K562 (cell line): Measurements from ENCODE around the gene NECTIN4. TPM values are rescaled to one million over a fixed set of nuclear protein-coding genes. Genes with fewer than 3 reads are reported as not detected.

Experiments
- L3MBTL2 ChIP-seq: fragments of 450-650 bp; IDR thresholded peaks from 2 replicates; pipeline ENCODE4 v1.6.1; 2016; ENCODE audit warnings: mild to moderate bottlenecking, moderate library complexity
- RFX7 ChIP-seq: fragments of 250-450 bp; sonication (Bioruptor Pico); IDR thresholded peaks from 2 replicates; pipeline ENCODE4 v1.5.1; 2021; ENCODE audit warnings: mild to moderate bottlenecking
- STAT5A ChIP-seq: IDR thresholded peaks from 2 replicates; pipeline ENCODE4 v1.6.1; 2012; ENCODE audit warnings: low read length, inconsistent platforms, borderline replicate concordance
- TBP ChIP-seq: optimal IDR thresholded peaks from 2 replicates; pipeline ENCODE3; 2011; ENCODE audit warnings: low read depth, low read length, improper control_type of control experiment
- ZBED1 ChIP-seq: IDR thresholded peaks from 2 replicates; pipeline ENCODE4 v1.6.1; 2014
- ZBTB40 ChIP-seq, 2 experiments: fragments of 450-650 bp in 1 of 2; sonication (generic) in 1 of 2; formaldehyde crosslinking in 1 of 2; IDR thresholded peaks; 2 replicates each; pipeline versions ENCODE4 v1.7.1 to v1.9.0; 2016 to 2022; ENCODE audit warnings: inconsistent platforms in 1 of 2, mild to moderate bottlenecking in 1 of 2, missing genetic modification reagents in 1 of 2
- polyA plus RNA-seq, 8 experiments: library from polyadenylated mRNA; depleted of rRNA in 4 of 8; stranded (reverse) in 5 of 8; unstranded in 3 of 8; fragments of >200 nt; fragmentation: Nextera tagmentation in 2 of 8; fragmentation: Illumina TruSeq in 1 of 8; extraction: Ambion mirVana in 2 of 8; extraction: Trizol in 1 of 8; gene quantifications; 2 replicates each; pipeline versions ENCODE4 v1.2.1 to v1.2.3, GENCODE V29; 2011 to 2014; ENCODE audit warnings: inconsistent platforms in 1 of 8, missing spikeins in 1 of 8
- total RNA-seq, 7 experiments: library from RNA; depleted of rRNA in 6 of 7; stranded (reverse); fragments of >200 nt in 6 of 7; fragmentation: Illumina TruSeq in 2 of 7; extraction: Trizol in 2 of 7; gene quantifications; 2 replicates each; pipeline versions ENCODE4 v1.2.1 to v1.2.3, GENCODE V29; 2011 to 2021; ENCODE audit warnings: low replicate concordance in 1 of 7
- TF ChIP-seq, protein P1 (sequence below): fragments of 250-450 bp; sonication (Bioruptor Pico); IDR thresholded peaks from 2 replicates; pipeline ENCODE4 v1.4.0; 2020; ENCODE audit warnings: borderline replicate concordance
- TF ChIP-seq, protein P2 (sequence below): fragments of 450-650 bp; formaldehyde crosslinking; IDR thresholded peaks from 2 replicates; pipeline ENCODE4 v1.4.0; 2020; ENCODE audit warnings: mild to moderate bottlenecking, moderate library complexity
- TF ChIP-seq, protein P3 (sequence below): sonication (generic); formaldehyde crosslinking; IDR thresholded peaks from 2 replicates; pipeline ENCODE4 v1.8.0; 2023; ENCODE audit warnings: mild to moderate bottlenecking, missing genetic modification reagents

NECTIN4 gene
- total and polyA plus RNA-seq, 9 of the 15 experiments (the other 6 are each of a cell fraction or from before 2014, with no cell fraction given) = 0.01 to 0.09 TPM; not detected in 7

GRCh38 chr1:161132410-161133219 is 43.3 kb upstream of the NECTIN4 start, which contains the start of gene DEDD (continued):
- peak; percentile 82 for TF ChIP-seq ZBTB40 (IDR thresholded peaks at IDR 0.05)
- no peak for TF ChIP-seq ZBTB40 (CRISPR knock-in tag; IDR thresholded peaks at IDR 0.05)
- TF ChIP-seq, protein P1, sequence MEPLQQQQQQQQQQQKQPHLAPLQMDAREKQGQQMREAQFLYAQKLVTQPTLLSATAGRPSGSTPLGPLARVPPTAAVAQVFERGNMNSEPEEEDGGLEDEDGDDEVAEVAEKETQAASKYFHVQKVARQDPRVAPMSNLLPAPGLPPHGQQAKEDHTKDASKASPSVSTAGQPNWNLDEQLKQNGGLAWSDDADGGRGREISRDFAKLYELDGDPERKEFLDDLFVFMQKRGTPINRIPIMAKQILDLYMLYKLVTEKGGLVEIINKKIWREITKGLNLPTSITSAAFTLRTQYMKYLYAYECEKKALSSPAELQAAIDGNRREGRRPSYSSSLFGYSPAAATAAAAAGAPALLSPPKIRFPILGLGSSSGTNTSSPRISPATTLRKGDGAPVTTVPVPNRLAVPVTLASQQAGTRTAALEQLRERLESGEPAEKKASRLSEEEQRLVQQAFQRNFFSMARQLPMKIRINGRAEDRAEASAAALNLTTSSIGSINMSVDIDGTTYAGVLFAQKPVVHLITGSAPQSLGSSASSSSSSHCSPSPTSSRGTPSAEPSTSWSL (CRISPR knock-in tag) = no peak
- TF ChIP-seq, protein P2, sequence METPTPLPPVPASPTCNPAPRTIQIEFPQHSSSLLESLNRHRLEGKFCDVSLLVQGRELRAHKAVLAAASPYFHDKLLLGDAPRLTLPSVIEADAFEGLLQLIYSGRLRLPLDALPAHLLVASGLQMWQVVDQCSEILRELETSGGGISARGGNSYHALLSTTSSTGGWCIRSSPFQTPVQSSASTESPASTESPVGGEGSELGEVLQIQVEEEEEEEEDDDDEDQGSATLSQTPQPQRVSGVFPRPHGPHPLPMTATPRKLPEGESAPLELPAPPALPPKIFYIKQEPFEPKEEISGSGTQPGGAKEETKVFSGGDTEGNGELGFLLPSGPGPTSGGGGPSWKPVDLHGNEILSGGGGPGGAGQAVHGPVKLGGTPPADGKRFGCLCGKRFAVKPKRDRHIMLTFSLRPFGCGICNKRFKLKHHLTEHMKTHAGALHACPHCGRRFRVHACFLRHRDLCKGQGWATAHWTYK (CRISPR knock-in tag) = peak; percentile 60; the same call in 1 of the 2 replicates
- peak; percentile 1; the same call in 1 of the 2 replicates for TF ChIP-seq STAT5A
- no peak for TF ChIP-seq RFX7 (CRISPR knock-in tag)
- TF ChIP-seq L3MBTL2 = peak; percentile 73
- peak; percentile 63 for TF ChIP-seq TBP
- TF ChIP-seq, protein P3, sequence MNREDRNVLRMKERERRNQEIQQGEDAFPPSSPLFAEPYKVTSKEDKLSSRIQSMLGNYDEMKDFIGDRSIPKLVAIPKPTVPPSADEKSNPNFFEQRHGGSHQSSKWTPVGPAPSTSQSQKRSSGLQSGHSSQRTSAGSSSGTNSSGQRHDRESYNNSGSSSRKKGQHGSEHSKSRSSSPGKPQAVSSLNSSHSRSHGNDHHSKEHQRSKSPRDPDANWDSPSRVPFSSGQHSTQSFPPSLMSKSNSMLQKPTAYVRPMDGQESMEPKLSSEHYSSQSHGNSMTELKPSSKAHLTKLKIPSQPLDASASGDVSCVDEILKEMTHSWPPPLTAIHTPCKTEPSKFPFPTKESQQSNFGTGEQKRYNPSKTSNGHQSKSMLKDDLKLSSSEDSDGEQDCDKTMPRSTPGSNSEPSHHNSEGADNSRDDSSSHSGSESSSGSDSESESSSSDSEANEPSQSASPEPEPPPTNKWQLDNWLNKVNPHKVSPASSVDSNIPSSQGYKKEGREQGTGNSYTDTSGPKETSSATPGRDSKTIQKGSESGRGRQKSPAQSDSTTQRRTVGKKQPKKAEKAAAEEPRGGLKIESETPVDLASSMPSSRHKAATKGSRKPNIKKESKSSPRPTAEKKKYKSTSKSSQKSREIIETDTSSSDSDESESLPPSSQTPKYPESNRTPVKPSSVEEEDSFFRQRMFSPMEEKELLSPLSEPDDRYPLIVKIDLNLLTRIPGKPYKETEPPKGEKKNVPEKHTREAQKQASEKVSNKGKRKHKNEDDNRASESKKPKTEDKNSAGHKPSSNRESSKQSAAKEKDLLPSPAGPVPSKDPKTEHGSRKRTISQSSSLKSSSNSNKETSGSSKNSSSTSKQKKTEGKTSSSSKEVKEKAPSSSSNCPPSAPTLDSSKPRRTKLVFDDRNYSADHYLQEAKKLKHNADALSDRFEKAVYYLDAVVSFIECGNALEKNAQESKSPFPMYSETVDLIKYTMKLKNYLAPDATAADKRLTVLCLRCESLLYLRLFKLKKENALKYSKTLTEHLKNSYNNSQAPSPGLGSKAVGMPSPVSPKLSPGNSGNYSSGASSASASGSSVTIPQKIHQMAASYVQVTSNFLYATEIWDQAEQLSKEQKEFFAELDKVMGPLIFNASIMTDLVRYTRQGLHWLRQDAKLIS = no peak
- TF ChIP-seq ZBED1 = no peak
